Activated T-cell treated with anti-CD3 and anti-CD28 coated beads, Interleukin-2, amount 50 U/mL, for 1 hour (primary cell): ENCODE measurements around the gene SERGEF.

Experiments
- DNase-seq: peaks from one replicate; pipeline ENCODE4 v3.0.0-alpha.2; 2020

Gene SERGEF

DNA sequence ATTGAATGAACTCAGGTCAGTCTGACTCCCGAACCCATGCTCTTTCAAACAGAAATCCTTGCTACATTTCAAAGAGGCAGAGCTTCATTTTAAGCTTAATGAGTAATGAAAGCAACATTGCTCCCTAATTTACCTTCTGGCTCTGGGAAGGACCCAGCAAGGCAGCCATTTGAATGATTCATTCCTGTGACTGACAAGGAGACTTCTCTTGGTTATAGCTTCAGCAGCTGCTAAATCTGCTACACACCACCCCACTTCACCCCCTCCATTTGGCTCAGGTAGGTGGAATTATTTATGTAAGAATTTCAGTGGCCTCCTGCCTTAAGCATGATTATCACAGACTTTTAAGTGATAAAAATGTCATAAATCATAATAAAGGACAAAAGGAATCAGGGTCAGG lies 160.6 kb downstream of the SERGEF start:
- DNase-seq: no peak

DNA sequence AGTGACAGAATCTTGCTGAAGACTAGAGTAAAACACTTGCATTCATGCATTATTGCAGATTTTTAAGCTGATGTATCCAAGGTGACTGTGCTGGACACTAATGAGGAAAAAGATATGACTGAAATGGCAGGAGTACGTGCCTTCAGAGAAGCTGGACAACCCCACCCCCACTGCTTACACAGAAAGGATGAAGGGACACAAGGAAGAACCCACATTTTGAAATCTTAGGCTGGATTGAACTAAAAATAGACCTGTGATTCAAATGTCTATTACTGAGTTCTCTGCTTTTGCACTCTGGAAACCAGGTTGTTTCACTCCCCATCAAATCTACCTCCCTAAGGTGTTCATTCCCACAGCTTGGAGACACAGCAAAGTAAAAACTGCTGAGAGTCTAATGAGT lies 161.2 kb downstream of the SERGEF start:
- DNase-seq: no peak

DNA sequence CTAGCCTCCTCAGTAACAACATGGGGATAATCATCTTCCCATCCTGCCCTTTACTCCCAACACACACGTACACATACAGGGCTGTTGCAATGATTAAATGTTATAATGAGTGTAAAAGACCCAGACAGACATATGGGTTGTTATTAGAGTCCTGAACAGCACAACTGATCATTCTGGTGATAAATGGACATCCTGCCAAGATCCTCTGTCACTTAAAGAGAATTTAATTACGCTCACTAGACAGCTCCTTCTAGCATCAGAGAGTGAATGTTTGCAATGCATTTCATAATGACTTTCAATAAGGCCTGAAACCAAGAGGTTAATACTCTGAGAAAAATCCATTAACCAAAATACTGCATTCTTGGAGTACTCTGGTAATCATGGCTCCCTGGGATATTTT lies 162.5 kb downstream of the SERGEF start:
- DNase-seq: no peak

DNA sequence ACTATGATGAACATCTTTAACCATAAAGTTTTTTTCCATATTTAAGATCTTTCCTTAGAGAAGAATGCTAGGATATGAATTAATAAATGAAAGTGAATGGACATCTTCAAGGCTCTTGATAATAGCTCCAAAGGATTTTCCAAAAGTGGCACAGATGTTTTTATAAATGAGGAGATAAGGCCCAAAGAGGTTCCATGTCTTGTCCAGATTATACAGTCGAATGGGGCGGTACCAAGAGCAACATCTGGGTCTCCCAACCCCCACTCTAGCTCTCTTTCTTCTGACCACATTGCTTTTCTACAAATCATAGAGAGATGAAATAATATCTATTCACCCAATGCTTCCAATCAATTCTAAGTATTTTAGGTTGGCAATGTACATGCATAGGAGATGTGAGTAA lies 164.1 kb downstream of the SERGEF start:
- no peak for DNase-seq

GRCh38 chr11:17846852-17847453 lies 165.9 kb downstream of the SERGEF start:
- no peak for DNase-seq

DNA sequence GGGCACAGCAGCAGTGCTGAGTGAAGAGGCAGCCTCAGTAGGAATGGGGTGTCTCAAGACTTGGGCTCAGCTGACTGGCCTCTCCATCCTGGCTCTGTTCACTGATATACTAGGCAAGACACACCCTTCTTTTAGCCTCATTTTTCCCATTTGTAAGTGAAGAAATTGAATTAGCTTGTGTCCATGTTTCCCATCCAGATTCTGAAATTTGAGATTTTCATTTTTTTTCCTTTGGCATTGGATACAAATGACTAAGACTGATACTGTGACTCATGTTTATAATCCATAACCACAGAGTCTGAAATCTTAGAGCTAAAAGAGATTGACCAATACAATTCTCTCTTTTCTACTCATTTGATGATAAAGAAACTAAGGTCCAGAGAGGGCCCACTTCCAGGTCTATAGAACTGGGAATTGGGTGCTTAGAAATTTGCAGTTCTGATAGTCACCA lies 167.4 kb downstream of the SERGEF start:
- DNase-seq: no peak

- DNase-seq: no peak
Measured at GRCh38 chr11:17840101-17840548, 172.7 kb downstream of the SERGEF start.

DNA sequence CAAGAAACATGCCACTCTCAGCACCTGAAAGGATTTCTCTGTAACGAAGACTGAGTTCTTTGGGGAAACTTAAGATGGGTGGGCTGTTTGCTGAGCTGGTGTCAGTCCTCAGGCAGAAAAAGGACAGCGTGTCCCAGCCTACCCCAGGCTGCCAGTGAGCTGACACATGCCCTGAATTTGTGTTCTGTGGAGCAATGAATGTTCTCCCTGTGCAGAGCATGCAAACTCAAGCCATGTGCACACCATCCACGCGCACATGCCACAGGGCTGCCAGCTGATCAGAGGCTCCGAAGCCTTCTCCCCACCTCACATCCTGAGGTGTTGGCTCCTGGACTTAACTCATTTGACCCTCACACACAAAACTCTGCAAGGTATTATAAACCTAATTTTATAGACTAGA lies 173.4 kb downstream of the SERGEF start:
- no peak for DNase-seq

- no peak for DNase-seq
Measured at GRCh38 chr11:17838102-17838501, 174.7 kb downstream of the SERGEF start.

DNA sequence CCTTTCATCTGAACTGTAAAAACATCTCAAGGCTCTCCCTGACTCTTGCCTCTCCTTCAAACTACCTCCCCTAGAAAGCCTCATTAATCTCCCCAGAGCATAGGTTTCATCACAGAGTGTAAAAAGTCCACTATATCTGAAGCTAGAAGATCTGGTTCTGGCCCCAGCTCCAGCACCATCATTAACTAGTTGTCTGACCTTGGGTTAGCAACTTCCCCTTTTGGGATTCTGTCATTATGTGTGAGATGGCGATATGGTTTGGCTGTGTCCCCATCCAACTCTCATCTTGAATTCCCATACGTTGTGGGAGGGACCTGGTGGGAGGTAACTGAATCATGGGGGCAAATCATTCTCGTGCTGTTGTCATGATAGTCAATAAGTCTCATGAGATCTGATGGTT lies 181.0 kb downstream of the SERGEF start:
- DNase-seq: no peak

- no peak for DNase-seq
Measured at GRCh38 chr11:17831228-17831627, 181.6 kb downstream of the SERGEF start.

GRCh38 chr11:17828311-17828751 lies 184.5 kb downstream of the SERGEF start:
- no peak for DNase-seq

GRCh38 chr11:17827006-17827405 lies 185.8 kb downstream of the SERGEF start:
- no peak for DNase-seq

- DNase-seq: no peak
Measured at GRCh38 chr11:17822401-17822781, 190.5 kb downstream of the SERGEF start.

DNA sequence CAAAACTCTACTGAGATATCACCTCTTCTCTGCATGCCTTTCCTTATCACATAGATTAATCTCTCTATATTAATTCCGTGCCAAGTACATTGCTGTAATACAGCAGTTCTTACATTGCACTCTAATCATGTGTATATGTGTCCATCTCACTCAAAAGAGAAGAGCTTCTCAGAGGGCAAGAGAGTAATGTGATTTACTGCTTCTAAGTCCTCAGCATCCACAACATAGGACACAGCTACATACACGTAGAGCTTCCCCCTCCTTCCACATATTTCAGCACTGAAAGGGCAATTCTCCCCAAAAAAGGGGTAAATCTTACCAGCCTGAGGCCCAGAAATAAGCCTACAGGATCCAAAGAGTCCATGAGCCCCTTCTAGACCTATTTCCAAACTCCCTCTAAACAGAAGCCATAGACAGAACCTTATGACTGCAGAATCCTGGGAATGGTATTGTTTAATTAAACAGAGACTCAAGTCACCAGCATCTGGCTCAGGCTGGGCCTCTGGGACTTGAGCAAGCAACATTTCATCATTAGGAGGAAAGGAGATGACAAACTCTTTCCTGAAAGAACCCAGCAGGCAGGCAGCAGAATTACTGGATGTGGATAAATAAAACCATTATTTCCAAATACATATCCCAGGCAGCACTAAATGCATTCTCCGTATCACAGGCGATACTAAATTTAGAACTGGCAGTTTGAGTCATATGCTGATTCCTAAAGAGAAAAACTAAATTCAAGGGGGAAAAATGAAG lies 191.0 kb downstream of the SERGEF start:
- DNase-seq: no peak

DNA sequence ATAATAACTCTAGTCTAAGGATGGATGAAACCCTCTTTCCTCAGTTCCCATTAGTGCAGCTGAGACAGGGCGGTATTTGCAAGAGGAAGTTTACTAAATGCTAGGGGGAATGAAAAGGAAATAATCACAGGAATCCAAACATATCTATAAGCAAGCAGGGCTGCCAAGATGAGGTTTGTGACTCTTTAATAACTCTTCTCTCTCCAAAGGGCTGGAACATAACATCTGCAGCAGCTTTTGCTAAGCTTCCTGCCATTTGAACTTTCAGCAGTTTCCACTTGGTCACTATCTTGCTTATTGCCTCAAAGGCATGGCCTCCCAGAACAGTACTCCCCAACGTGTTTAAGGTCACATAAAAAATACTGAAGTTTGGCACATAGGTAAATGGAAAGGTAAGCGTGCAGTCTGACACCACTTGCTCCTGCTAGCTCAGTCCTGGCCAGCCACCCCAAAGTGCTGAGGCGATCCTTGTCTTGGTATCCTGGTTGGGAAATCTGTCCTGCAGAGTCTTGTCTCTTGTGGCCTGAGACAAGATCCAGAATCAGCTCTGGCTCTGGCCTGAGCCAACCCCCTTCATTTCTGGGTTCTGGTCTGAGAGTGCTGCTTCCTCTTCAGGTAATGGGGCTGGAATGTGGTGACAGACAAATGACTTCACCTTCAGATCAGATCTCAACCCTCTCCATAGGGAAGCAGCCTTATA lies 196.5 kb downstream of the SERGEF start:
- DNase-seq: no peak

DNA sequence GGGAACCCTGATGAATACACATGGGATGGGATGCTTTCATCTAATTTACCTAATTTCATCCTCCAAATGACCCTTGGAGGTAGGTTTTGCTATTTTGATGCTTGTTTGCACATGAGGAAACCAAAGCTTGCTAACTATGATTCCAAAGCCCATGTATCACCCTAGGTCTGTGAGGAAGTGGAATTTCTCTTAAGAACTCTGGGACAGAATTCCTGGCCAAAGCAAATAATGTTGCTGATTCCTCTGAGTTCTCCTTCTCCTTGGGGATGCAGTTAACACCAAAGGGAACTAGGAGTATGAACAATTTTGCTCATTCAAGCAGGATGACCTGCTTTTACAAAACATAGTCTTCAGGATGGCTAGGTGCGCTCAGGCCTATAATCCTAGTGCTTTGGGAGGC lies 198.3 kb downstream of the SERGEF start:
- no peak for DNase-seq

DNA sequence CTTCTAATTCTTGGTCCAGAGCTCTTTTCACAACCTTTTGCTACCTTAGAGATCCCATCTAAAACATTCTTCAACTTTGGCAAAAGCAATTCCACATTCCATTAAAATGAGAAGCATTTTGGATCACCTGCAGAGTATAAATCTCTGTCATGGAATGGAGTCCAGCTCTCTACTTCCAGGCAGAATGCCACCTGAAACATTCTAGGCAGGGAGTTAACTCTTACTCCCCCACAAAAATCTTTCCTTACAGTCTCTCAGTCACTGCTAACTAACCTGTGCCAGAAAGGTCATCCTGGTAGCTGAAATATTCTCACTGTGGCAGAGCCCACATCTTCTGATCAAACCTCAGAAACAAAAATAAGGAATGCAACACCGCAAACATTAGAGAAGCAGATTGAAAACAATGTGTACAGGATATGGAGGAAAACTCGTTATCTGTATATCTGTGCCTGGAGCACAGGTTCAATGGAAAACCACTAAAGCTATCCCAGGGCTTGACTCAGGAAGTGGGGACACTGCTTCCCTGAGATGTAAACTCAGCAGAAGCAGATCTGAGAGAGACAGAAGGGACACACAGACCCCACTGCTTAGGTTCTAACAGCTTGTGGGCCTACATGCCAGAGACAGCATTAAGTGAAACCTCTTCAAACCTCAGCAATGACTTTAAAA lies 199.3 kb downstream of the SERGEF start:
- no peak for DNase-seq

GRCh38 chr11:17812865-17813187 lies 200.0 kb downstream of the SERGEF start:
- DNase-seq: no peak

DNA sequence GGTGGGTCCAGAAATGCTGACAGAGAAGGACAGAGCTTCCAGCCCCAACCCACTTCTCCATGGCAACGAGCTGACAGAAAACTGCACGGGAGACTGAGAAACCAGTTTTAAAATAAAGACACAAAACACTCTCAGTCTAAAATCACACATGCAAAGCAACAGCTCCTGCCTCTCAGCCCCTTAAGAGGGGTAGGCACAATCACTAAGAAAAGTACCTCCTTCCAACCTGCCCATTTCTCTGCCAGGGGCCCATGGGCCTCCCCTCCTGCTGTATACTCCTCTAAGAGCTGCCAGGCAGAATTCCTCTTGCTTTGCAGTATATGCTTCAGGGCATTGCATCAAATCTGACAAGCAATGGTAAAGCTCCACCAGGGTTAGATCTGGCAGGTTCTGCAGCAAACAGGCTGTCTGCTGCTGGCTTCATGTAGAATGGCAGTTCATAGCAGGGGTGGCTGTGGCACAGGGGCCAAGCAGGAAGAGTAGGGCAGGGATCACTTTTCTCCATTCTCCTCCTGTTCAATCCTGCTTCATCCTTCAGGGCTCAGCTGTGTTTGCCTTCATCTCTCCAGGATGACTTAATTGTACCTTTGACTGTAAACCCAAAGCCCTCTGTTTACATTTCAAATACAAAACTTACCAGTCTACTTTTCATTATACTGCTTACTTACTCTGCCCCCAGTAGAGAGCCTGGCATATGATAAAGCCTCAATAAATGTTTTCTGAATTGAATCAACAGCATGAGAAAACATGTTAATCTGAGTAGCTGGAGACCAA lies 200.6 kb downstream of the SERGEF start:
- DNase-seq: no peak

DNA sequence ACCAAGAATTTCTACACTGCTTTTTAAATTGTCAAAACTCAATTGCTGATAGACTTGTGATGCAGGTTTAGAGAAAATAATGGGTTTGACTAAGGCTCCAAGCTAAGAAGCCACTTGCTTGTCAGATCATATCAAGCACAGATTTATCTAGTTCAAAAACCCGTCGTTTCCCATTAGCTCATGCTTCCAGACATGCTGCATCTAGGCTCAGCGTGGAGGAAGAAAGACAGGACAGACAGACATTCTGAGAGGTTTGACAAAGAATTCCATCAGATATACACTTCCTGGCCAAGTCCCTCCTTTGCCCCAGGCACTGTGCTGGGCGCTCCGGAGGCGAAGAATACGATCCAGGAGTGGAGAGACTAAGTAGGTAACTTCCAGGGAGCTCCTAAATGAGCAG lies 201.5 kb downstream of the SERGEF start:
- no peak for DNase-seq

DNA sequence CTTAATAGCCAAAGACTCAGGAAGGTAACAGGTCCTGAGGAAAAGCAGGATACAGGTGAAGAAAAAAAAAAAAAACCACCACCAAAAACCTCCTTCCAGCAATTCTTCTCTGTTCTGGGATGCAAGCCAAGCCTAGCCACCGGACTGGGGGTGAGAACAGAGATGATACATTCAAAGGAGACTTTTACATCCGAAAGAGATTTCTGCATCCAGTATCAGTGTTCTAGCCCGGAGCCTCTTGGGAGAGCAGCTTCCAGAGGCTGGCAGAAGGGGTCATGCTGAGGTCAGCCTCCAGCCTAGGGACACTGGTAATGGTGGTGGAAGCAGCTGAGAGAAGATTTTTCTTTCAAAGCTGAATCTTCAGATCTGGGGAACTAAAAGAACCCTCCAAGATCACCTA lies 202.1 kb downstream of the SERGEF start:
- no peak for DNase-seq

GRCh38 chr11:17810041-17810440 lies 202.8 kb downstream of the SERGEF start:
- DNase-seq: no peak
